ENCODE results near the gene TACC2. TPM values are rescaled to one million over a fixed set of nuclear protein-coding genes. Genes with fewer than 3 reads are reported as not detected.

The TACC2 gene
- total and polyA plus RNA-seq, 9 of the 15 experiments (the other 6 are each of a cell fraction or from before 2014, with no cell fraction given) = under 0.01 to 0.35 (median 0.03) TPM; not detected in 6

DNA sequence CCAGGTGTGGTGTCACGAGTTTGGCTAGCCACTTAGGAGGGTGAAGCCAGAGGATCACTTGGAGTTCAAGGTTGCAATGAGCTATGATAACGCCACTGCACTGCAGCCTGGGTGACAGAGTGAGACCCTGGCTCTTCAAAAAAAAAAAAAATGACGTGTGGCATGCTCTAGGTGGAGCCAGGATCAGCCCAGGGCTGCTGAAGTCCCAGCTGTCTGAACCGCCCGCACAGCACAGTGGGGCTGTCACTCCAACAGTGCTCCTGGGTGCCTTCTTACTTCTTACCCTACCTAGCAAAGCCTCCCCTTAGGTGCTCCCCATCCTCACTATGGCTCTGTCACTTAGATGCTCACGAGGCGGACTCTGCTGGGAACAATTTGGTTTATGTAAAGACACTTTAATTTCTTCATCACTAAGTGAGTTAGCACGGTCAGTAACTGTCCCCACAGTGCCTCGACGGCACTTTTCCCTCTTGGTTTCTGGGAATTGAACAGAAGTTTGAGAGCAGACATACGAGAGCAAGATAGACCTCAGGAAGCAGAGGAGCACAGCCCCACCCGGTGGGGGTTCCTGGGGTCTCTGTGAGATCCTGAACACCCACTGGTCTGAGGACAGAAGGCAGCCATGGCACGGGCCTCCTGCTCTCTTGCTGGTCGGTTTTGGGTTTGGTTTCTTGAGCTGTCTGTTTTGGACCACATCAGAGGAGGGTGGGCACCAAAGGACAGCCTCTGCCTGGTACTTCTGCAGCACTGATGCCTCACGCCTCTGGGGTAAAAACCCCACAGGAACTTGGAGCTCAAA is 215.9 kb downstream of the TACC2 start:
- FAIRE-seq (no peak), DNase-seq (ENCODE audit: extremely low read depth in 1 of 4, low spot score in 3 of 4) (no peak), ATAC-seq (no peak)
- CTCF ChIA-PET (ENCODE audit: low intra/inter-chr PET ratio) = no interaction called here
- BruUV-seq (replicated peaks) = no TSS peak
- H3K4me3 ChIP-seq = no peak overlapping the region
- H3K27me3 ChIP-seq (ENCODE audit: control insufficient read depth in 2 of 2, insufficient read depth in 2 of 2, low read length in 2 of 2) = peaks cover 0 to 19% of the 10 kb centered on the region in 2 experiments; a peak in 2 of 5 replicates
- no peaks in the 10 kb centered on the region for H3K79me2 ChIP-seq (ENCODE audit: control insufficient read depth, insufficient read depth, low read length)
- no peaks in the 10 kb centered on the region for H3K4me1 ChIP-seq (replicated peaks in 1 of 2; ENCODE audit: control insufficient read depth in 2 of 2, insufficient read depth in 2 of 2, low read length in 2 of 2)
- in situ Hi-C loops (cut with MboI) (no loop called here), intact Hi-C loops (cut with micrococcal nuclease) (no loop called here)
- H3K27ac ChIP-seq (ENCODE audit: extremely low read depth, low read depth, low read length) = no peak overlapping the region
- H3K36me3 ChIP-seq (ENCODE audit: control insufficient read depth, insufficient read depth, low read length) = no peaks in the 10 kb centered on the region
- no peak overlapping the region for H3K9ac ChIP-seq (ENCODE audit: insufficient read depth in 1 of 2, low read depth in 2 of 2, low read length in 2 of 2)
- H4K20me1 ChIP-seq (replicated peaks; ENCODE audit: control insufficient read depth, insufficient read depth, low read length) = no peaks in the 10 kb centered on the region; the same call in 1 of the 2 replicates
- H2AFZ ChIP-seq (ENCODE audit: low read depth, low read length) = no peak overlapping the region
- POLR2A ChIA-PET = no interaction called here
- no peaks in the 10 kb centered on the region for H3K9me3 ChIP-seq (replicated peaks; ENCODE audit: control insufficient read depth, insufficient read depth, low read depth, low read length)
- no peaks in the 10 kb centered on the region for H3K9me1 ChIP-seq (ENCODE audit: control insufficient read depth, insufficient read depth, low read length)
- TF ChIP-seq, protein P1, sequence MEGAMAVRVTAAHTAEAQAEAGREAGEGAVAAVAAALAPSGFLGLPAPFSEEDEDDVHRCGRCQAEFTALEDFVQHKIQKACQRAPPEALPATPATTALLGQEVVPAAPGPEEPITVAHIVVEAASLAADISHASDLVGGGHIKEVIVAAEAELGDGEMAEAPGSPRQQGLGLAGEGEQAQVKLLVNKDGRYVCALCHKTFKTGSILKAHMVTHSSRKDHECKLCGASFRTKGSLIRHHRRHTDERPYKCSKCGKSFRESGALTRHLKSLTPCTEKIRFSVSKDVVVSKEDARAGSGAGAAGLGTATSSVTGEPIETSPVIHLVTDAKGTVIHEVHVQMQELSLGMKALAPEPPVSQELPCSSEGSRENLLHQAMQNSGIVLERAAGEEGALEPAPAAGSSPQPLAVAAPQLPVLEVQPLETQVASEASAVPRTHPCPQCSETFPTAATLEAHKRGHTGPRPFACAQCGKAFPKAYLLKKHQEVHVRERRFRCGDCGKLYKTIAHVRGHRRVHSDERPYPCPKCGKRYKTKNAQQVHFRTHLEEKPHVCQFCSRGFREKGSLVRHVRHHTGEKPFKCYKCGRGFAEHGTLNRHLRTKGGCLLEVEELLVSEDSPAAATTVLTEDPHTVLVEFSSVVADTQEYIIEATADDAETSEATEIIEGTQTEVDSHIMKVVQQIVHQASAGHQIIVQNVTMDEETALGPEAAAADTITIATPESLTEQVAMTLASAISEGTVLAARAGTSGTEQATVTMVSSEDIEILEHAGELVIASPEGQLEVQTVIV (CRISPR knock-in tag; IDR thresholded peaks at IDR 0.05; ENCODE audit: borderline replicate concordance) = no peak
- TF ChIP-seq PHF20 (IDR thresholded peaks at IDR 0.05; ENCODE audit: partially characterized antibody) (no peak), ZNF431 (CRISPR knock-in tag; IDR thresholded peaks at IDR 0.05) (no peak), SAP30 (IDR thresholded peaks at IDR 0.05; ENCODE audit: borderline replicate concordance, insufficient read depth, low read depth, low read length, poor library complexity, severe bottlenecking) (no peak), ZBED1 (IDR thresholded peaks at IDR 0.05) (no peak), HNRNPH1 (optimal IDR thresholded peaks at IDR 0.05; ENCODE audit: low read depth, low read length) (no peak)
- TF ChIP-seq, protein P2, sequence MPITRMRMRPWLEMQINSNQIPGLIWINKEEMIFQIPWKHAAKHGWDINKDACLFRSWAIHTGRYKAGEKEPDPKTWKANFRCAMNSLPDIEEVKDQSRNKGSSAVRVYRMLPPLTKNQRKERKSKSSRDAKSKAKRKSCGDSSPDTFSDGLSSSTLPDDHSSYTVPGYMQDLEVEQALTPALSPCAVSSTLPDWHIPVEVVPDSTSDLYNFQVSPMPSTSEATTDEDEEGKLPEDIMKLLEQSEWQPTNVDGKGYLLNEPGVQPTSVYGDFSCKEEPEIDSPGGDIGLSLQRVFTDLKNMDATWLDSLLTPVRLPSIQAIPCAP (CRISPR knock-in tag; IDR thresholded peaks at IDR 0.05; ENCODE audit: borderline replicate concordance) = no peak
- TF ChIP-seq, protein P3, sequence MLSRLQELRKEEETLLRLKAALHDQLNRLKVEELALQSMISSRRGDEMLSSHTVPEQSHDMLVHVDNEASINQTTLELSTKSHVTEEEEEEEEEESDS (CRISPR knock-in tag; IDR thresholded peaks at IDR 0.05) = no peak
- no peak overlapping the region for H3K4me2 ChIP-seq (ENCODE audit: insufficient read depth, low read length)
- 2% methylated on average over 9 of the region's 15 CpGs for WGBS (ENCODE audit: insufficient coverage, low coverage, missing lambda C conversion rate)
